GM19463 (cell line): ENCODE results near the gene SEPTIN8.

Experiments used
- ATAC-seq: cut with Tn5 transposase; IDR thresholded peaks from one replicate; pipeline ENCODE4 v1.9.1; 2021; ENCODE audit warnings: mild to moderate bottlenecking, moderate library complexity; ENCODE audit not compliant: unreplicated experiment

Gene SEPTIN8

DNA sequence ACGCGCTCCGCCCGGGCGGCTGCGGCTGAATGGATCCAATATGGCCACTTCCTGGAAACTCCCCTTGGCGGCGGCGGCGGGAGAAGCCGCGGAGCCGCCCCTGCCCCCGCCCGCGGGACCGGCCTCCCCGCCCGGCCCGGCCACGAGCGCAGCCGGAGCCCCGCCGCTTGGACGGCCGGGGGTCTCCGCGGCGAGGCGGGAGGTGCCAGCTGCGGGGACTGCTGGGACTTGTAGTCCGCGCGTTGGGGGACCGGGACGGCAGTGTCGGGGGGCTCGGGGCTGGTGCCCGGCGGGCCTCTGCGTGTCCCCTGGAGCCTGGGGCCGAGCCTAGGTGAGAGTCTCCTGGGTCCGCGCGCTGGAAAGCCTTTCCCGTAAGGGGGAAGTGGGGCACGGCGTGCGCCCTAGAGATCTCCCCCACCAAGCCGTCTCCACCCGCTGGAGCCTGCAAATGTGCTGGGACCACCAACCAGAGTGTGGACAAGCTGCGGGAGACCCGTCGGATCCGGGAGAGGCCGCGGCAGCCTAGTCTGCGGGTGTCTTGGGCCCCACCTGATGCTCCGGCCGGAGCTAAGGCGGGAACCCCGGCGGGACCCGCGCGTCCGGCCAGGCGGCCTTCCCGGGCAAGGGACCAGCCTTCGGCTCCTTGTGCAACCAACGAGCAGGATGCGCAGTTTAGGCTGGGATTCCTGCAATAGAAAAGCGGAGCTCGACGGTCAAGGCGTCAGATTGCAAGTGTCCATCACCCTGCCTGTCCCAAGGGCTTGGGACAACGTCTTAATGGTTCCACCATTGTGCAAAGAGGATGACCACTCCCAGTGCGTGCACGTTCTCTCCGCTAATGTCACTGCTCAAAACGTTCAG is at the start of gene SEPTIN8:
Gene SEPTIN8, minus strand, starts transcription at position 31 of the 861 bp plus-strand sequence. CDS start 102 bp downstream, outside the sequence.
- ATAC-seq = peak; percentile 66

- ATAC-seq = no peak
Observed at GRCh38 chr5:132826424-132827082, 49.5 kb upstream of the SEPTIN8 start.

GRCh38 chr5:132825834-132826391 is 48.9 kb upstream of the SEPTIN8 start:
- no peak for ATAC-seq

- ATAC-seq = no peak
Observed at GRCh38 chr5:132825033-132825833, 48.2 kb upstream of the SEPTIN8 start.

DNA sequence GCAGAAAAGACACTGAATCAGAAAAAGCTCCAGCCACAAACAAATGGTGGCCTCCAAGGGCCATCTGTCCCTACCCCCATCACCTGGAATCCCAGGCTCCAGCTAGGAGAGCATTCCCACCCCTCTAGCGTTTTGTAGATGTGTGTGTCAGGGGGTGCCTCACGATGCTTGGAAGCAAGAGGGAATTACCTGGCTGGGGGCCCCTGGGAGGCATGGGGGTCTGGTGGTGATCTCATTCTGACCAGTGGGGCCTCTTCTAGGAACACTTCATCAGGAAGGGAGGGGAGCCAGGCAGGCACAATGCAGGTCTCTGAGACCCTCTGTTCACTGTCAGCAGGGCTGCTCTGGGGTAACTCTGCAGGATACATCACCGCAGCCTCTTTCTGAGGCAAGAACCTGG is 47.4 kb upstream of the SEPTIN8 start:
- ATAC-seq = no peak

DNA sequence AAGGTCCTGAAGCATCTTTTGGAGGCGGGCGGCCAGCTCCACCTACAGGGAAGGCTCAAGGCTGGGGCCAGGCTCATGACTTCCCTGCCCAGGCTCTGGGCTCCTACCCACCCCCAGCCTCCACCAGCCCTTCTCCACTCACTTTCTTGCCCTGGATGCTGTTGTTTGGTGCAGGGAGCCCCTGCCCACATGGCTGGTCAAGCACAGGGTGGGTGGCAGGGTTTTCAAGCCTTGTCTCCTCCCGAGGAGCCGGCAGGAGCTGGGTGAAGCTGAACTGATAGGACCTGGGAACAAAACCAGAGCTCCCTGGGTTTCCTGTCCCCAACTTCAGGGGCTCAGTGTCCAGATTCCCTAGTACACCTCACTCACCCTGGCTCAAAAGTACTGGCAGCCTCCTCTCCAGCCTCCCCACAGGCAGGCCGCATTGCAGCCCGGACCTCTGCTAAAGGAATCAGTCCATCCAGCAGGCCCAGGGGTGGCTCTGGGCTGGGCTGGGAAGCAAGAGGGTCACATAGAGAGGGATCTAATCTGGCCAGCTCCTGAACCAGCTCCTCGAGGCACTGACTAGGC is 46.5 kb upstream of the SEPTIN8 start:
- no peak for ATAC-seq

- ATAC-seq = no peak
Observed at GRCh38 chr5:132822650-132823480, 45.8 kb upstream of the SEPTIN8 start.

DNA sequence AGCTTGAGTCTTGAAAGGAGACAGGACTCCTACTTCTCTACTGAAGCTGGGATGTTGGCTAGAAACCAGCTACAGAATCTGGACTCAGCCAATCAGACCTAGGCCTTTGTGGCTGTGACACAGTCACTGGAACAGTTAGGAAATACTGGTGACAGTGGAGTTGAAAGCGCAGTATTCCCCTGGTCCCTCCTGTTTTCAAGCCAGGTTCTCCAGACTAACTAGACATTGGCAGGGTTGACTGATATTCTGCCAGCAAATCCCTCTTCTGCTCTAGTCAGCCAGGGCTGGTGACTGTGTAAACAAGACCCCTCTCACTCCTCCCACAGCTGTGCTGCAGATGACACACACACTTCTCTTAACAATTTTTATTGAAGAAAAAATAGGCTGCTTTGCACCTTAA is 44.8 kb upstream of the SEPTIN8 start:
- ATAC-seq = no peak

DNA sequence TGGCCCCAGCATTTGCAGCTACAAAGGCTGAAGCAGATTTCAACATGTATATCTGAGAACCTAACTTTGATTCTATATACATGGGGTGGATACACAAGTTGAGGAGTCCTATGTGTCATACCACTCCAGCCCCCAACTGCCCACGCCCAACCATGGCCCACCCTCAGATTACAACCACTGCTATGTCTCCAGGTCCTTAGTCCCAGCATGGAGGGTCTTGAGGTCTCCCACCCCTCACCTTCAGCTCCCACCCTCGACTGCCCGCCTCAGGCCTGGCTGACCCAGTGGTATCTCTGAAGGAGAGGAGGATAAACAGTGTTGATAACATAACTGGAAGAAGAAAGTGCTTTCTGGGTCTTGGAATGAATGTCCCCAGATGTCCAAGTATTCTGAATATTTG is 44.3 kb upstream of the SEPTIN8 start:
- ATAC-seq = no peak

- ATAC-seq = peak; percentile 81
Observed at GRCh38 chr5:132820162-132820754, 43.2 kb upstream of the SEPTIN8 start.

GRCh38 chr5:132819468-132819867 is 42.4 kb upstream of the SEPTIN8 start:
- ATAC-seq = no peak

DNA sequence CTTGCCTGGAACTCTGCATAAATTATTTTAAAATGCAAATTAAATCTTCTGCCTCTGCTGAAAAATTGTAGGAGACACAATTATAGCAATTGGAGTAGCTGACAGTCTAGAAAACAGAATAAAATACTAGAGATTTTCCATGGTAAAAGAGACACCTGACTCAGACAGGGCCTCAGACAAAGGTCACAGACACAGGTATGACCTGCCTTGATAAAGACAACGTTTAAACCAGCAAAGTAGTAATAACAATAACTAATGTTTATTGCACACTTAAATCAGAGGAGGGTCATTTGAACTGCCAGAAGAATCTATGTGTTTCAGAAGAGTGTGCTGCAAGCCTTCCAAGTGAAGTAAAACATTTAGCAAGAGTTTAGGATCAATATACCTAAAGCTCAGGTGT is 40.0 kb upstream of the SEPTIN8 start:
- no peak for ATAC-seq

DNA sequence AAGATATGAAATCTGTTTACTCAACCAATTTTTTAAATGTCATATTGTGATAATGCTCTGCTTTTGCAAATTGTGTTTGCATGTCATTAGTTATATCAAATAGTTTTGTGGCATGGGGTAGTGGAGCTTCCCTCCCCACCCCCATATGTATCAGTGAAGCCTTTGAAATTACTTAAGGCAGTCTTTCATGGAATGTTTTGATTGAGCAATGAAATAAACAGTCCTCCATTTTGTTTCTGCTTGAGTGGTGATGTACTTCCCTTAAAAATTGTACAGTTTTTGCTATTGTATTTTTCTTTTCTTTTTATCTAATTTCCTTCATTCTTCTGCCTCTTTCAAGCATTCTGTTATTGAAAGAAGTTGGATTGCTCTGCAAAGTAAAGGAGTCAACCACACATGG is 39.5 kb upstream of the SEPTIN8 start:
- no peak for ATAC-seq

DNA sequence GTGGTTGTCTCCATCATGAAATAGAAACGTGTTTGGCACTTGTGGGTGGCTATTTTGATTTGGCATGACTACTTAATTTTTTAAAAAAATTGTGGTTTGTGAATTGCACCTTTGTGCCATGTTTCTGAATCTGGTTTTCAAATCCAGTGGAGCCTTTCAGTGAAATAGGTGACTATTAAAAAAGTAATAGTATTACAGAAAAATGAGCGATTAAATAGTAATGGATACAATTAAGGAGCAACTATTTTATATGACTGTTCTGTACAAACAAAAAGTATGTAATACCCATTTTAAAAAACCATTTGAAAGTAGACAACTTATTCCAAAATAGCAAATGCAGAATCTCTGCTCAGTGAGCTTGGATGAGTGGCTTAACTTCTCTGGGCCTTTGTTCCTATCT is 39.0 kb upstream of the SEPTIN8 start:
- ATAC-seq = no peak

DNA sequence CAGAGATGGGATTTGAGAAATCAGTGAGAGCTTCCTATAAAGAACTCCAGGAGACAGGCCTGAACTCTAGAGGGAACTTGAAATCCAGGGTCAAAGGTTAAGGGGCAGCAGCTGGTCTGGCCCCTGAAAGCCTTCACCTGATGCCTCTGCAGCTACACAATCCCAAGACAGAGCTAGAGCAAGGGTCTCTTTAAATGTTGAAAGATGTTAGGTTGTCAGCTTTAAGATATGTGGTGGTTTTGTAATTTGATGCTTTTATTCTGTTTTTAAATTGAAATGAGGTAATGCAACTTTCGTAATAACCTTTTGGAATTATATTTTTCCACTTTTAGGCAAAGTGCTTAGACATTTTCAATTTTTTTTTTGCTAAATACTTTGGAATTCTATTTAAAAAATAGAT is 38.4 kb upstream of the SEPTIN8 start:
- no peak for ATAC-seq

GRCh38 chr5:132814503-132815294 is 37.7 kb upstream of the SEPTIN8 start:
- ATAC-seq = no peak

DNA sequence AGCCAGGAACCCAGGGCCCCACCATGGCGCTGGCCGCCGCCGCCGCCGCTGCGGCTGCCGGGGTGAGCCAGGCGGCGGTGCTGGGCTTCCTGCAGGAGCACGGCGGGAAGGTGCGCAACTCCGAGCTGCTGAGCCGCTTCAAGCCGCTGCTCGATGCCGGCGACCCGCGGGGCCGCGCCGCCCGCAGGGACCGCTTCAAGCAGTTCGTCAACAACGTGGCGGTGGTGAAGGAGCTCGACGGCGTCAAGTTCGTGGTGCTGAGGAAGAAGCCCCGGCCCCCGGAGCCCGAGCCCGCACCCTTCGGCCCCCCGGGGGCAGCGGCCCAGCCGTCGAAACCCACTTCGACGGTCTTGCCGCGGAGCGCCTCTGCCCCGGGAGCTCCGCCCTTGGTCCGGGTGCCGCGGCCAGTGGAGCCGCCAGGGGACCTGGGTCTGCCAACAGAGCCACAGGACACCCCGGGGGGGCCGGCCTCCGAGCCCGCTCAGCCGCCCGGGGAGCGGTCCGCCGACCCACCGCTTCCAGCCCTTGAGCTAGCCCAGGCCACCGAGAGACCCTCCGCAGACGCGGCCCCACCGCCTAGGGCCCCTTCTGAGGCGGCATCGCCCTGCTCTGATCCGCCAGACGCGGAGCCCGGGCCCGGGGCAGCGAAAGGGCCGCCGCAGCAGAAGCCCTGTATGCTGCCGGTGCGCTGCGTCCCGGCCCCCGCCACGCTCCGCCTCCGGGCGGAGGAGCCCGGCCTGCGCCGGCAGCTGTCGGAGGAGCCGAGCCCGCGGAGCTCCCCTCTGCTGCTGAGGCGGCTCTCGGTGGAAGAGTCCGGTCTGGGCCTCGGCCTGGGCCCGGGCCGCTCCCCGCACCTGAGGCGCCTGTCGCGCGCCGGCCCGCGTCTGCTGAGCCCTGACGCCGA is 36.8 kb upstream of the SEPTIN8 start:
- no peak for ATAC-seq
